PC-3 (cell line): ENCODE data around the gene FANCG.

ENCODE experiments used
- CTCF ChIP-seq: fragments of 300-600 bp; sonication (generic); conservative IDR thresholded peaks from 2 replicates; pipeline ENCODE4 v1.5.1; 2017; ENCODE audit warnings: antibody characterized with exemption, low read depth, mild to moderate bottlenecking, low read length
- EZH2 ChIP-seq: fragments of 300-600 bp; sonication (generic); IDR thresholded peaks from one replicate; pipeline ENCODE4 v1.6.1; 2017; ENCODE audit warnings: antibody characterized with exemption, mild to moderate bottlenecking, low read length; ENCODE audit not compliant: unreplicated experiment
- EZH2phosphoT487 ChIP-seq: fragments of 300-600 bp; sonication (generic); IDR thresholded peaks from 2 replicates; pipeline ENCODE4 v1.6.1; 2018; ENCODE audit warnings: mild to moderate bottlenecking, antibody characterized with exemption, low read length, borderline replicate concordance

GRCh38 chr9:35102769-35103659, 23.3 kb upstream of the FANCG start, which contains the start of gene STOML2:
- TF ChIP-seq CTCF (no peak), EZH2 (no peak), EZH2phosphoT487 (no peak)
